Neural cell (in vitro differentiated cells): ENCODE results near the gene ZBTB46. TPM values are rescaled to one million over a fixed set of nuclear protein-coding genes. Genes with fewer than 3 reads are reported as not detected.
"Not testable (repeated sequence)": the region's sequence is repeated elsewhere in the genome, so short reads cannot be mapped to it uniquely, and the experiment has no call there.

ENCODE experiments used
- H2AFZ ChIP-seq: fragments of 200-600, 300-800 bp; sonication (generic), shearing (Covaris generic); 2 replicates; pipeline ENCODE4 v1.6.0; 2014; ENCODE audit warnings: low read depth, mild to moderate bottlenecking, antibody characterized with exemption, low read length, moderate library complexity
- H3F3A ChIP-seq: fragments of 200-600 bp; shearing (Covaris generic); 2 replicates; pipeline ENCODE4 v1.6.1; 2016; ENCODE audit warnings: mild to moderate bottlenecking, moderate library complexity, mixed read lengths, antibody characterized with exemption, low read length; ENCODE audit not compliant: insufficient read depth, poor library complexity, severe bottlenecking
- H3K27ac ChIP-seq: fragments of 200-600, 300-800 bp; sonication (generic), shearing (Covaris generic); 2 replicates; pipeline ENCODE4 v1.5.1; 2014; ENCODE audit warnings: mild to moderate bottlenecking, low read length, moderate library complexity
- H3K27me3 ChIP-seq: fragments of 300-800, 200-600 bp; sonication (generic), shearing (Covaris generic); 2 replicates; pipeline ENCODE4 v1.6.0; 2014; ENCODE audit warnings: mild to moderate bottlenecking, low read depth, low read length, moderate library complexity; ENCODE audit not compliant: insufficient read depth
- H3K36me3 ChIP-seq: fragments of 300-800, 200-600 bp; sonication (generic), shearing (Covaris generic); 2 replicates; pipeline ENCODE4 v1.5.1; 2014; ENCODE audit warnings: mild to moderate bottlenecking, antibody characterized with exemption, low read length, moderate library complexity; ENCODE audit not compliant: insufficient read depth
- H3K4me2 ChIP-seq: fragments of 300-800, 200-600 bp; sonication (generic), shearing (Covaris generic); 2 replicates; pipeline ENCODE4 v1.6.0; 2014; ENCODE audit warnings: mild to moderate bottlenecking, low read length
- H3K4me3 ChIP-seq: fragments of 300-800, 200-600 bp; sonication (generic), shearing (Covaris generic); 2 replicates; pipeline ENCODE4 v1.5.1; 2014; ENCODE audit warnings: mild to moderate bottlenecking, low read length, moderate library complexity
- H3K79me2 ChIP-seq: fragments of 200-600 bp; shearing (Covaris generic); replicated peaks from 2 replicates; pipeline ENCODE4 v1.6.0; 2014; ENCODE audit warnings: mild to moderate bottlenecking, low read length, moderate library complexity; ENCODE audit not compliant: insufficient read depth
- H3K9ac ChIP-seq: fragments of 300-800, 200-600 bp; sonication (generic), shearing (Covaris generic); 2 replicates; pipeline ENCODE4 v1.6.1; 2016; ENCODE audit warnings: mild to moderate bottlenecking, low read length, mixed read lengths
- H3K9me2 ChIP-seq: fragments of 200-600 bp; shearing (Covaris generic); 2 replicates; pipeline ENCODE4 v1.6.1; 2016; ENCODE audit warnings: mild to moderate bottlenecking, low read length, mixed read lengths; ENCODE audit not compliant: insufficient read depth
- H3K9me3 ChIP-seq: fragments of 200-600, 300-800 bp; sonication (generic), shearing (Covaris generic); 2 replicates; pipeline ENCODE4 v1.6.1; 2016; ENCODE audit warnings: mild to moderate bottlenecking, mixed run types, low read length, moderate library complexity, mixed read lengths
- H4K20me1 ChIP-seq: fragments of 200-600 bp; shearing (Covaris generic); 2 replicates; pipeline ENCODE4 v1.6.1; 2016; ENCODE audit warnings: mild to moderate bottlenecking, mixed run types; ENCODE audit not compliant: insufficient read depth
- EP300 ChIP-seq: fragments of 450-650 bp; conservative IDR thresholded peaks from 2 replicates; pipeline ENCODE4 v1.6.1; 2014; ENCODE audit warnings: antibody characterized with exemption, mild to moderate bottlenecking, moderate library complexity; ENCODE audit not compliant: poor library complexity, severe bottlenecking
- EZH2 ChIP-seq: fragments of 200-600, 300-800 bp; shearing (Covaris generic), sonication (generic); IDR thresholded peaks from 2 replicates; pipeline ENCODE4 v1.6.1; 2014; ENCODE audit warnings: antibody characterized with exemption, low read length, borderline replicate concordance, mild to moderate bottlenecking; ENCODE audit not compliant: insufficient read depth, poor library complexity, severe bottlenecking
- MXI1 ChIP-seq: fragments of 450-650 bp; conservative IDR thresholded peaks from 2 replicates; pipeline ENCODE4 v1.6.1; 2014; ENCODE audit warnings: antibody characterized with exemption, mild to moderate bottlenecking; ENCODE audit not compliant: poor library complexity, severe bottlenecking
- POLR2AphosphoS5 ChIP-seq: IDR thresholded peaks from 2 replicates; pipeline ENCODE4 v1.6.1; 2012
- RAD21 ChIP-seq: fragments of 450-650 bp; conservative IDR thresholded peaks from 2 replicates; pipeline ENCODE4 v1.6.1; 2014; ENCODE audit warnings: antibody characterized with exemption, mild to moderate bottlenecking, moderate library complexity
- SMC3 ChIP-seq: fragments of 450-650 bp; conservative IDR thresholded peaks from 2 replicates; pipeline ENCODE4 v1.6.1; 2014; ENCODE audit warnings: antibody characterized with exemption, mild to moderate bottlenecking, moderate library complexity; ENCODE audit not compliant: poor library complexity
- TAF1 ChIP-seq: IDR thresholded peaks from 2 replicates; pipeline ENCODE4 v1.6.1; 2012; ENCODE audit warnings: low read depth
- polyA plus RNA-seq: library from polyadenylated mRNA; depleted of rRNA; stranded (reverse); fragments of >200 nt; gene quantifications from 2 replicates; pipeline ENCODE4 v1.2.3, GENCODE V29; 2014
- TF ChIP-seq, protein P1 (sequence below): fragments of 450-650 bp; IDR thresholded peaks from 2 replicates; pipeline ENCODE4 v1.5.1; 2014; ENCODE audit warnings: antibody characterized with exemption, mild to moderate bottlenecking, moderate library complexity; ENCODE audit not compliant: poor library complexity, severe bottlenecking
- TF ChIP-seq, protein P2 (sequence below): IDR thresholded peaks from 2 replicates; pipeline ENCODE4 v1.6.1; 2012; ENCODE audit warnings: borderline replicate concordance

ZBTB46 gene
- polyA plus RNA-seq, 1 donor from 2014 or later = 15.0 TPM

DNA sequence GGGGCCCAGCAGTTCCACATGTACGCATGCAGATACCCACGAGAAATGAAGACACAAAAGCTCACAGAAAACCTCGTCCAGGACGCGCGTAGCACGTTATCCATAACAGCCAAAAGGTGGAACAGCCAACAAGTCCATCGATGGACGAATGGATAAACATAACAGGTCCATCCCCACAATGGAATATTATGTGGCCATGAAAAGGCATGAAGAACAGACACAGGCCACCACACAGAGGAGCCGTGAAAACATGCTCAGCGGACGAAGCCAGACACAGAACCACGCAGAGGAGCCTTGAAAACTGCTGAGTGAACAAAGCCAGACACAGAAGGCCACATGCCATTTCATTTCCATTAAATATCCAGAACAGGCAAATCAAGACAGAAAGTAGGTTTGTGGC is 53.5 kb downstream of the ZBTB46 start:
- no peaks in the 10 kb centered on the region for H3K9me2 ChIP-seq
- TF ChIP-seq POLR2AphosphoS5 (no peak), TAF1 (no peak), EP300 (no peak), MXI1 (no peak), EZH2 (no peak), RAD21 (no peak), SMC3 (no peak)
- TF ChIP-seq, protein P1, sequence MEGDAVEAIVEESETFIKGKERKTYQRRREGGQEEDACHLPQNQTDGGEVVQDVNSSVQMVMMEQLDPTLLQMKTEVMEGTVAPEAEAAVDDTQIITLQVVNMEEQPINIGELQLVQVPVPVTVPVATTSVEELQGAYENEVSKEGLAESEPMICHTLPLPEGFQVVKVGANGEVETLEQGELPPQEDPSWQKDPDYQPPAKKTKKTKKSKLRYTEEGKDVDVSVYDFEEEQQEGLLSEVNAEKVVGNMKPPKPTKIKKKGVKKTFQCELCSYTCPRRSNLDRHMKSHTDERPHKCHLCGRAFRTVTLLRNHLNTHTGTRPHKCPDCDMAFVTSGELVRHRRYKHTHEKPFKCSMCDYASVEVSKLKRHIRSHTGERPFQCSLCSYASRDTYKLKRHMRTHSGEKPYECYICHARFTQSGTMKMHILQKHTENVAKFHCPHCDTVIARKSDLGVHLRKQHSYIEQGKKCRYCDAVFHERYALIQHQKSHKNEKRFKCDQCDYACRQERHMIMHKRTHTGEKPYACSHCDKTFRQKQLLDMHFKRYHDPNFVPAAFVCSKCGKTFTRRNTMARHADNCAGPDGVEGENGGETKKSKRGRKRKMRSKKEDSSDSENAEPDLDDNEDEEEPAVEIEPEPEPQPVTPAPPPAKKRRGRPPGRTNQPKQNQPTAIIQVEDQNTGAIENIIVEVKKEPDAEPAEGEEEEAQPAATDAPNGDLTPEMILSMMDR = no peak
- TF ChIP-seq, protein P2, sequence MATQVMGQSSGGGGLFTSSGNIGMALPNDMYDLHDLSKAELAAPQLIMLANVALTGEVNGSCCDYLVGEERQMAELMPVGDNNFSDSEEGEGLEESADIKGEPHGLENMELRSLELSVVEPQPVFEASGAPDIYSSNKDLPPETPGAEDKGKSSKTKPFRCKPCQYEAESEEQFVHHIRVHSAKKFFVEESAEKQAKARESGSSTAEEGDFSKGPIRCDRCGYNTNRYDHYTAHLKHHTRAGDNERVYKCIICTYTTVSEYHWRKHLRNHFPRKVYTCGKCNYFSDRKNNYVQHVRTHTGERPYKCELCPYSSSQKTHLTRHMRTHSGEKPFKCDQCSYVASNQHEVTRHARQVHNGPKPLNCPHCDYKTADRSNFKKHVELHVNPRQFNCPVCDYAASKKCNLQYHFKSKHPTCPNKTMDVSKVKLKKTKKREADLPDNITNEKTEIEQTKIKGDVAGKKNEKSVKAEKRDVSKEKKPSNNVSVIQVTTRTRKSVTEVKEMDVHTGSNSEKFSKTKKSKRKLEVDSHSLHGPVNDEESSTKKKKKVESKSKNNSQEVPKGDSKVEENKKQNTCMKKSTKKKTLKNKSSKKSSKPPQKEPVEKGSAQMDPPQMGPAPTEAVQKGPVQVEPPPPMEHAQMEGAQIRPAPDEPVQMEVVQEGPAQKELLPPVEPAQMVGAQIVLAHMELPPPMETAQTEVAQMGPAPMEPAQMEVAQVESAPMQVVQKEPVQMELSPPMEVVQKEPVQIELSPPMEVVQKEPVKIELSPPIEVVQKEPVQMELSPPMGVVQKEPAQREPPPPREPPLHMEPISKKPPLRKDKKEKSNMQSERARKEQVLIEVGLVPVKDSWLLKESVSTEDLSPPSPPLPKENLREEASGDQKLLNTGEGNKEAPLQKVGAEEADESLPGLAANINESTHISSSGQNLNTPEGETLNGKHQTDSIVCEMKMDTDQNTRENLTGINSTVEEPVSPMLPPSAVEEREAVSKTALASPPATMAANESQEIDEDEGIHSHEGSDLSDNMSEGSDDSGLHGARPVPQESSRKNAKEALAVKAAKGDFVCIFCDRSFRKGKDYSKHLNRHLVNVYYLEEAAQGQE = no peak
- H4K20me1 ChIP-seq = no peaks in the 10 kb centered on the region
- H3K9me3 ChIP-seq = no peaks in the 10 kb centered on the region
- no peaks in the 10 kb centered on the region for H3K36me3 ChIP-seq
- H3F3A ChIP-seq = no peaks in the 10 kb centered on the region
- H3K27me3 ChIP-seq = no peaks in the 10 kb centered on the region
- no peak overlapping the region for H3K27ac ChIP-seq
- no peak overlapping the region for H3K9ac ChIP-seq
- peaks cover 20% of the 10 kb centered on the region for H3K79me2 ChIP-seq
- H3K4me2 ChIP-seq = no peak overlapping the region
- no peak overlapping the region for H3K4me3 ChIP-seq
- no peak overlapping the region for H2AFZ ChIP-seq

DNA sequence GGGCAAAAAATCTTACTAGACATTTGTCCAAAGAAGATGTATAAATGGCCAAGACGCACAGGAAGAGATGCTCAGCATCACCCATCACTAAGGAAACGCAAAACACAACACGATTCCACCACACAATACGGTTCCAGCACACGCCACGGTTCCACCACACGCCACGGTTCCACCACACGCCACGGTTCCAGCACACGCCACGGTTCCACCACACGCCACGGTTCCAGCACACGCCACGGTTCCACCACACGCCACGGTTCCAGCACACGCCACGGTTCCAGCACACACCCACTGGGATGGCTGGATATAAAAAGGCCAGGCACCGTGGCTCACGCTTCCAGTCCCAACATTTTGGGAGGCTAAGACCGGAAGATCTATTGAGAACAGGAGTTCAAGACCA is 54.2 kb downstream of the ZBTB46 start:
- not testable (repeated sequence) for H3F3A ChIP-seq, H3K27ac ChIP-seq, H3K4me3 ChIP-seq, H3K9me3 ChIP-seq, H2AFZ ChIP-seq, H3K27me3 ChIP-seq, H4K20me1 ChIP-seq, H3K36me3 ChIP-seq, H3K9ac ChIP-seq, H3K4me2 ChIP-seq, H3K9me2 ChIP-seq
- H3K79me2 ChIP-seq = peaks cover 20% of the 10 kb centered on the region
